T-helper 2 cell treated with Interferon-gamma antibody and Interleukin-4, amounts not matched to agents 100 ng/mL and 5 ng/mL, for 36 hours (primary cell): Measurements from ENCODE around the gene ANGPTL7. TPM values are rescaled to one million over a fixed set of nuclear protein-coding genes. Genes with fewer than 3 reads are reported as not detected.

ENCODE experiments used
- intact Hi-C: fragments of 100-400 bp; cut with micrococcal nuclease; formaldehyde crosslinking; loops from one replicate; pipeline ENCODE4 v1.15.1; 2023
- total RNA-seq: library from RNA; stranded (reverse); gene quantifications from 2 replicates; pipeline ENCODE4 v1.2.3, GENCODE V29; 2022

The ANGPTL7 gene
- total RNA-seq, 1 donor from 2014 or later = not detected

- intact Hi-C loops = no loop called here
Measured at GRCh38 chr1:11198851-11199594, 9.9 kb downstream of the ANGPTL7 start.

- intact Hi-C loops = no loop called here
Measured at GRCh38 chr1:11204396-11205190, 15.4 kb downstream of the ANGPTL7 start.

GRCh38 chr1:11207898-11208611 lies 18.9 kb downstream of the ANGPTL7 start:
- intact Hi-C loops = no loop called here

- intact Hi-C loops = no loop called here
Measured at GRCh38 chr1:11211461-11211860, 22.3 kb downstream of the ANGPTL7 start.

GRCh38 chr1:11211925-11212587 lies 22.9 kb downstream of the ANGPTL7 start:
- intact Hi-C loops = no loop called here

- intact Hi-C loops = no loop called here
Measured at GRCh38 chr1:11214698-11215380, 25.7 kb downstream of the ANGPTL7 start.

GRCh38 chr1:11215381-11216005 lies 26.3 kb downstream of the ANGPTL7 start:
- intact Hi-C loops = no loop called here

GRCh38 chr1:11216074-11216473 lies 26.9 kb downstream of the ANGPTL7 start:
- intact Hi-C loops = no loop called here

- intact Hi-C loops = no loop called here
Measured at GRCh38 chr1:11227106-11228077, 38.2 kb downstream of the ANGPTL7 start.

GRCh38 chr1:11229203-11229602 lies 40.0 kb downstream of the ANGPTL7 start:
- intact Hi-C loops = no loop called here

GRCh38 chr1:11233208-11233607 lies 44.1 kb downstream of the ANGPTL7 start:
- intact Hi-C loops = no loop called here

- intact Hi-C loops = no loop called here
Measured at GRCh38 chr1:11237356-11237755, 48.2 kb downstream of the ANGPTL7 start.

- intact Hi-C loops = no loop called here
Measured at GRCh38 chr1:11238311-11238710, 49.2 kb downstream of the ANGPTL7 start.

- intact Hi-C loops = no loop called here
Measured at GRCh38 chr1:11245248-11245647, 56.1 kb downstream of the ANGPTL7 start.

Other genes starting within 250 kb of the ANGPTL7 start
- 183 and 190 TPM in 2 replicates for gene TARDBP, start 176.7 kb upstream of the ANGPTL7 start, total RNA-seq
- 0.09 and 0.18 TPM in 2 replicates for gene MASP2, start 142.1 kb upstream of the ANGPTL7 start, total RNA-seq
- 146 and 151 TPM in 2 replicates for gene SRM, start 129.3 kb upstream of the ANGPTL7 start, total RNA-seq
- 86.0 and 91.0 TPM in 2 replicates for gene EXOSC10, start 89.5 kb upstream of the ANGPTL7 start, total RNA-seq
- 48.3 and 49.9 TPM in 2 replicates for gene MTOR, start 73.2 kb downstream of the ANGPTL7 start, total RNA-seq
- gene UBIAD1, start 83.8 kb downstream of the ANGPTL7 start, total RNA-seq = 29.2 and 31.3 TPM in 2 replicates